Choroid plexus epithelial cell (primary cell): Measurements from ENCODE around the gene SLC16A3.

ENCODE experiments used
- DNase-seq: peaks from one replicate; pipeline ENCODE4 v3.0.0-alpha.2; 2010; ENCODE audit warnings: low read depth
- H3K4me3 ChIP-seq: 2 replicates; pipeline ENCODE4 v1.5.1; 2011; ENCODE audit warnings: low read depth, mild to moderate bottlenecking, control low read depth, low read length, moderate library complexity
- TF ChIP-seq, protein P1 (sequence below): conservative IDR thresholded peaks from 2 replicates; pipeline ENCODE4 v1.5.1; 2011; ENCODE audit warnings: low read depth, mild to moderate bottlenecking, control low read depth, inconsistent platforms, low read length, moderate library complexity

SLC16A3 gene

DNA sequence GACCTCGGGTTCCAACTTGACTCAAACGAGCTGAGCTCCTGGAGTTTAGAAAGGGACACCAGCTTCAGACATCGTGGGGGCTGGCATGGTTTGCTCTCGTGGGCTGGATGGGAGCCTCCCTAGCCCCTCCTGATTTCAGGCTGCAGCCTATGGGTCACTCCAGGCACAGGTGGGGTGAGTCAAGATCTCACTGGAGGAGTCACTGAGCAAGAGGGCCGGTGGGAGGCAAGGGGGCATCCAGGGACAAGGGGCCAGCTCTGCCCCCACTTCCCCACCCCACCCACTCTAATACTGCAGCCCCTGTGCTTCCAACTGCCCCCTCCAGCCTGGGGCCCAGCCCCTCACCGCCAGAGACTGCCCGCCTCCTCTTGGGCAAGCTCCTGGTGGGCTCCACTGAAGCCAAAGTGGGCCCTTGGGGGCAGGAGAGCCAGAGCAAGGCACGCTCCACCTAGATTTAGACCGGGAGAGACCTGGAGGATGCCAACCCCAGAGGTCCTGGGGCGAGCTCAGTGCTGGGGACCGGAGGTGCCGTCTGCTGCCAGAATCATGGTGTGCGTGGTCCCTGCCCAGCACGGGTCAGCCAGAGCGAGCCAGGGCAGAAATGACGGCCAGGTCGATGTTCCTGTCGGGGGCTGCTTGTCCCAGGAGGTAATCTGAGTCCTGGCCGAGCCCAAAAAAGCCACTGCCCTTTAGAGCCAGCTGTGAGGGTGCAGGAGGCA is 6.4 kb downstream of the SLC16A3 start:
- no peak for DNase-seq
- TF ChIP-seq, protein P1, sequence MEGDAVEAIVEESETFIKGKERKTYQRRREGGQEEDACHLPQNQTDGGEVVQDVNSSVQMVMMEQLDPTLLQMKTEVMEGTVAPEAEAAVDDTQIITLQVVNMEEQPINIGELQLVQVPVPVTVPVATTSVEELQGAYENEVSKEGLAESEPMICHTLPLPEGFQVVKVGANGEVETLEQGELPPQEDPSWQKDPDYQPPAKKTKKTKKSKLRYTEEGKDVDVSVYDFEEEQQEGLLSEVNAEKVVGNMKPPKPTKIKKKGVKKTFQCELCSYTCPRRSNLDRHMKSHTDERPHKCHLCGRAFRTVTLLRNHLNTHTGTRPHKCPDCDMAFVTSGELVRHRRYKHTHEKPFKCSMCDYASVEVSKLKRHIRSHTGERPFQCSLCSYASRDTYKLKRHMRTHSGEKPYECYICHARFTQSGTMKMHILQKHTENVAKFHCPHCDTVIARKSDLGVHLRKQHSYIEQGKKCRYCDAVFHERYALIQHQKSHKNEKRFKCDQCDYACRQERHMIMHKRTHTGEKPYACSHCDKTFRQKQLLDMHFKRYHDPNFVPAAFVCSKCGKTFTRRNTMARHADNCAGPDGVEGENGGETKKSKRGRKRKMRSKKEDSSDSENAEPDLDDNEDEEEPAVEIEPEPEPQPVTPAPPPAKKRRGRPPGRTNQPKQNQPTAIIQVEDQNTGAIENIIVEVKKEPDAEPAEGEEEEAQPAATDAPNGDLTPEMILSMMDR, result no peak
- no peak overlapping the region for H3K4me3 ChIP-seq

DNA sequence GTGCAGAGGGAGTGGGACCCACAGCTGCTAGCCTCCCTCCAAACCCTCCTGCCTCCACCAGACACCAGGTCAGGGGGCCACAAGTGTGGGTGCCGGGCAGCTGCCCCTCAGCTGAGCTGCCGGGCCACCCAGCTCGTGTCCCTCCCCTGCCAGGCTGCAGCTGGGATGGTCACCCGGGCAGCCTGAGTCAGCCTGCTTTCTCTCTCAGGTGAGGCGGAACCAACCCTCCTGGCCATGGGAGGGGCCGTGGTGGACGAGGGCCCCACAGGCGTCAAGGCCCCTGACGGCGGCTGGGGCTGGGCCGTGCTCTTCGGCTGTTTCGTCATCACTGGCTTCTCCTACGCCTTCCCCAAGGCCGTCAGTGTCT is 6.9 kb downstream of the SLC16A3 start:
- no peak overlapping the region for H3K4me3 ChIP-seq
- TF ChIP-seq, protein P1, result no peak
- no peak for DNase-seq

DNA sequence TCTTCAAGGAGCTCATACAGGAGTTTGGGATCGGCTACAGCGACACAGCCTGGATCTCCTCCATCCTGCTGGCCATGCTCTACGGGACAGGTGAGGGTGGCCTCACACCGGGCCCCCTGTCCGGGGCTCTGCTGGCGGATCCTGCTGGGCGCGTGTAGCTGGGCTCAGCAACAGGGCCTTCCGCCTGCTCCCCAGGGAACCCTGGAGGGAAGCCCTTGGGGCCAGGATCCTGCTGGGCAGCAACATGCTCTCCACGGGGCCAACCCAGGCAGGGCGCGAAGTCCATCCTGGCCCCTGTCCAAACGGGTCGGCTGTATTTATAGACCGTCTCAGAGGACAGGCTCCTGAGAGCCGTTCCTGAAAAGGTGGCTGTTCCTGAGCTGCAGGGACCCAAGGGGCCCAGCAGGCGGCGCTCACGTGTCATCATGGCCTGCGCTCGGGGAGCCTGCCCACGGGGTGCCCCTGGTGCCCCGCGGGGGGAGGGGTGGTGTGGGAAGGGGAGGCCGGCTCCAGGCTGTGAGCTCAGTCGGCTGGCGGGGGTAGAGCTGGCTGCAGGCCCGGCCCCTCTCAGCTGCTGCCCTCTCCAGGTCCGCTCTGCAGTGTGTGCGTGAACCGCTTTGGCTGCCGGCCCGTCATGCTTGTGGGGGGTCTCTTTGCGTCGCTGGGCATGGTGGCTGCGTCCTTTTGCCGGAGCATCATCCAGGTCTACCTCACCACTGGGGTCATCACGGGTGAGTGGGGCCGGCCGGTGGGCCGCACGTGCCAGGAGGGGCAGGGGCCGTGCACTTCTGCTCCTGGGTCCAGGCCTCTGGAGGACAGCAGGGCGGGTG is 7.5 kb downstream of the SLC16A3 start:
- TF ChIP-seq, protein P1, result peak; percentile 84
- peak; percentile 92 for DNase-seq
- no peak overlapping the region for H3K4me3 ChIP-seq

DNA sequence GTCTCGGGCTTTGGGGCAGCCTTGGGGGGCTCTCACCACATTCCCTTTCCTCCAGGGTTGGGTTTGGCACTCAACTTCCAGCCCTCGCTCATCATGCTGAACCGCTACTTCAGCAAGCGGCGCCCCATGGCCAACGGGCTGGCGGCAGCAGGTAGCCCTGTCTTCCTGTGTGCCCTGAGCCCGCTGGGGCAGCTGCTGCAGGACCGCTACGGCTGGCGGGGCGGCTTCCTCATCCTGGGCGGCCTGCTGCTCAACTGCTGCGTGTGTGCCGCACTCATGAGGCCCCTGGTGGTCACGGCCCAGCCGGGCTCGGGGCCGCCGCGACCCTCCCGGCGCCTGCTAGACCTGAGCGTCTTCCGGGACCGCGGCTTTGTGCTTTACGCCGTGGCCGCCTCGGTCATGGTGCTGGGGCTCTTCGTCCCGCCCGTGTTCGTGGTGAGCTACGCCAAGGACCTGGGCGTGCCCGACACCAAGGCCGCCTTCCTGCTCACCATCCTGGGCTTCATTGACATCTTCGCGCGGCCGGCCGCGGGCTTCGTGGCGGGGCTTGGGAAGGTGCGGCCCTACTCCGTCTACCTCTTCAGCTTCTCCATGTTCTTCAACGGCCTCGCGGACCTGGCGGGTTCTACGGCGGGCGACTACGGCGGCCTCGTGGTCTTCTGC is 8.4 kb downstream of the SLC16A3 start:
- H3K4me3 ChIP-seq, result no peak overlapping the region
- DNase-seq, result no peak
- TF ChIP-seq, protein P1, result no peak

DNA sequence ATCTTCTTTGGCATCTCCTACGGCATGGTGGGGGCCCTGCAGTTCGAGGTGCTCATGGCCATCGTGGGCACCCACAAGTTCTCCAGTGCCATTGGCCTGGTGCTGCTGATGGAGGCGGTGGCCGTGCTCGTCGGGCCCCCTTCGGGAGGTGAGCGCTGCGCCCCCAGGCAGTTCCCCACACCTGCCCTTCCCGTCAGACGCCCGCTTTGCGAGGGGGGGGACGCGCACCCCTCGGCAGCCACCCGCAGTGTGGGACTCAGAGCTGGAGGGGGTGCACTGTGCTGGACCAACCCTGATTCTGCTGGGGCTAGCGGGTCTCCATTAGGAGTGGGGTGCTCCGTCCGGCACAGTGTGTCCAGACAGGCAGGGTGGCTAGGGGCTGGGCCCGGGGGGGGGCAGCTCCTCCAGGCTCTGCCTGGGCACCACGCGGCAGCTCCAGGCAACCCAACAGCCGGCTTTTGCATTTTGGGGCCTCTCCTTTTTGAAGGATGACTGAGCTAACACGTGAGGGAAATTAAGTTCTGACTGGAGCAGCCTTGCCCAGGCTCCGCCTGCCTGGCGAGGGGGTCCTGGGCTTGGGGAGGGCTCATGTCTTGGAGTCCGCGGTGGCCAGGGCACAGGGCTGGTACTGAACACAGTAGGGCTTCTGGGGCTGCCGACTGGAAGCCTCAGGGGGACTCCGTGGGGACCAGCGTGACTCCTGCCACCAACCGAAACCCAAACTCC is 9.1 kb downstream of the SLC16A3 start:
- H3K4me3 ChIP-seq, result no peak overlapping the region
- TF ChIP-seq, protein P1, result no peak
- no peak for DNase-seq

DNA sequence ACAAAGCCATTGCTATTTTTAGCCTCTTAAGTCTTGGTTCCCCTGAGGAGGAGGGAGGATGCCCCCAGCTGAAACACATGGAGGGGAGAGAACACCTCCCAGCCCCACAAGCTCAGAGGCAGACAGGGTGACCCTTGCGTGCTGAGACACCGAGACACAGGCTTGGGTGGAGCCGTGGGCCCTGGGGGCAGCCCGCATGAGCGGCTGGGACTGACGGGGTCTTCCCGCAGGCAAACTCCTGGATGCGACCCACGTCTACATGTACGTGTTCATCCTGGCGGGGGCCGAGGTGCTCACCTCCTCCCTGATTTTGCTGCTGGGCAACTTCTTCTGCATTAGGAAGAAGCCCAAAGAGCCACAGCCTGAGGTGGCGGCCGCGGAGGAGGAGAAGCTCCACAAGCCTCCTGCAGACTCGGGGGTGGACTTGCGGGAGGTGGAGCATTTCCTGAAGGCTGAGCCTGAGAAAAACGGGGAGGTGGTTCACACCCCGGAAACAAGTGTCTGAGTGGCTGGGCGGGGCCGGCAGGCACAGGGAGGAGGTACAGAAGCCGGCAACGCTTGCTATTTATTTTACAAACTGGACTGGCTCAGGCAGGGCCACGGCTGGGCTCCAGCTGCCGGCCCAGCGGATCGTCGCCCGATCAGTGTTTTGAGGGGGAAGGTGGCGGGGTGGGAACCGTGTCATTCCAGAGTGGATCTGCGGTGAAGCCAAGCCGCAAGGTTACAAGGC is 9.8 kb downstream of the SLC16A3 start:
- no peak overlapping the region for H3K4me3 ChIP-seq
- TF ChIP-seq, protein P1, result no peak

More for the DNA sequence above, 9.8 kb downstream of the SLC16A3 start:
- peak; percentile 92 for DNase-seq
